MG63 (cell line): ENCODE measurements around the gene PSD4. TPM values are rescaled to one million over a fixed set of nuclear protein-coding genes. Genes with fewer than 3 reads are reported as not detected.
A peak's percentile ranks its signal among the peaks of the same experiment; 100 is the strongest.

Experiments used
- DNase-seq: peaks from one replicate; pipeline ENCODE4 v3.0.0-alpha.2; 2020
- H3K27me3 ChIP-seq: fragments of 250-450 bp; sonication (Bioruptor Pico); 2 replicates; pipeline ENCODE4 v1.5.1; 2020; ENCODE audit warnings: mild to moderate bottlenecking, moderate library complexity
- H3K36me3 ChIP-seq: fragments of 250-450 bp; sonication (Bioruptor Pico); 2 replicates; pipeline ENCODE4 v1.5.1; 2020; ENCODE audit warnings: mild to moderate bottlenecking, moderate library complexity
- H3K4me3 ChIP-seq: fragments of 250-450 bp; sonication (Bioruptor Pico); 2 replicates; pipeline ENCODE4 v1.5.1; 2020; ENCODE audit warnings: mild to moderate bottlenecking, moderate library complexity
- H3K9me3 ChIP-seq: fragments of 250-450 bp; sonication (Bioruptor Pico); 2 replicates; pipeline ENCODE4 v1.5.1; 2020; ENCODE audit warnings: mild to moderate bottlenecking, moderate library complexity
- total RNA-seq: library from RNA; depleted of rRNA; stranded (reverse); fragments of >200 nt; shearing (Covaris generic); gene quantifications from 2 replicates; pipeline ENCODE4 v1.2.3, GENCODE V29; 2014; ENCODE audit warnings: low replicate concordance

Gene PSD4
- total RNA-seq, 1 experiment from 2014 or later = 0.16 TPM

- Histone ChIP-seq H3K9me3 (no peaks in the 10 kb centered on the region), H3K27me3 (no peaks in the 10 kb centered on the region), H3K36me3 (no peaks in the 10 kb centered on the region), H3K4me3 (no peak overlapping the region)
- no peak for DNase-seq
Measured at GRCh38 chr2:113208396-113208795, 34.6 kb downstream of the PSD4 start.

GRCh38 chr2:113209011-113209645, 35.4 kb downstream of the PSD4 start:
- H3K4me3 ChIP-seq = no peak overlapping the region
- no peaks in the 10 kb centered on the region for H3K9me3 ChIP-seq
- H3K36me3 ChIP-seq = no peaks in the 10 kb centered on the region
- DNase-seq = peak; percentile 21
- H3K27me3 ChIP-seq = no peaks in the 10 kb centered on the region

- Histone ChIP-seq H3K36me3 (no peaks in the 10 kb centered on the region), H3K27me3 (no peaks in the 10 kb centered on the region), H3K4me3 (no peak overlapping the region), H3K9me3 (no peaks in the 10 kb centered on the region)
- DNase-seq = no peak
Measured at GRCh38 chr2:113209646-113210171, 35.9 kb downstream of the PSD4 start.

GRCh38 chr2:113211226-113212105, 37.7 kb downstream of the PSD4 start:
- H3K9me3 ChIP-seq = no peaks in the 10 kb centered on the region
- H3K27me3 ChIP-seq = no peaks in the 10 kb centered on the region
- H3K4me3 ChIP-seq = no peak overlapping the region
- H3K36me3 ChIP-seq = no peaks in the 10 kb centered on the region
- DNase-seq = peak; percentile 82

GRCh38 chr2:113212245-113213060, 38.7 kb downstream of the PSD4 start:
- Histone ChIP-seq H3K9me3 (no peaks in the 10 kb centered on the region), H3K4me3 (no peak overlapping the region), H3K27me3 (no peaks in the 10 kb centered on the region), H3K36me3 (no peaks in the 10 kb centered on the region)
- DNase-seq = no peak

GRCh38 chr2:113213061-113213930, 39.5 kb downstream of the PSD4 start:
- no peaks in the 10 kb centered on the region for H3K9me3 ChIP-seq
- no peak for DNase-seq
- no peaks in the 10 kb centered on the region for H3K36me3 ChIP-seq
- no peaks in the 10 kb centered on the region for H3K27me3 ChIP-seq
- H3K4me3 ChIP-seq = no peak overlapping the region

- H3K36me3 ChIP-seq = no peaks in the 10 kb centered on the region
- no peak overlapping the region for H3K4me3 ChIP-seq
- DNase-seq = no peak
- no peaks in the 10 kb centered on the region for H3K9me3 ChIP-seq
- no peaks in the 10 kb centered on the region for H3K27me3 ChIP-seq
Measured at GRCh38 chr2:113214141-113214540, 40.4 kb downstream of the PSD4 start.

- H3K36me3 ChIP-seq = no peaks in the 10 kb centered on the region
- no peaks in the 10 kb centered on the region for H3K27me3 ChIP-seq
- H3K4me3 ChIP-seq = no peak overlapping the region
- H3K9me3 ChIP-seq = no peaks in the 10 kb centered on the region
- no peak for DNase-seq
Measured at GRCh38 chr2:113215056-113215455, 41.3 kb downstream of the PSD4 start.

- DNase-seq = no peak
- H3K27me3 ChIP-seq = no peaks in the 10 kb centered on the region
- H3K9me3 ChIP-seq = no peaks in the 10 kb centered on the region
- H3K4me3 ChIP-seq = no peak overlapping the region
- no peaks in the 10 kb centered on the region for H3K36me3 ChIP-seq
Measured at GRCh38 chr2:113216321-113216720, 42.5 kb downstream of the PSD4 start.

- no peak for DNase-seq
- no peak overlapping the region for H3K4me3 ChIP-seq
- H3K36me3 ChIP-seq = no peaks in the 10 kb centered on the region
Measured at GRCh38 chr2:113216891-113217454, 43.2 kb downstream of the PSD4 start.

GRCh38 chr2:113217455-113218282, 43.9 kb downstream of the PSD4 start:
- Histone ChIP-seq H3K4me3 (no peak overlapping the region), H3K36me3 (no peaks in the 10 kb centered on the region), H3K9me3 (no peaks in the 10 kb centered on the region), H3K27me3 (no peaks in the 10 kb centered on the region)
- no peak for DNase-seq

More at GRCh38 chr2:113216891-113217454, 43.2 kb downstream of the PSD4 start:
- H3K9me3 ChIP-seq = no peaks in the 10 kb centered on the region
- no peaks in the 10 kb centered on the region for H3K27me3 ChIP-seq

- Histone ChIP-seq H3K36me3 (no peaks in the 10 kb centered on the region), H3K4me3 (no peak overlapping the region), H3K9me3 (no peaks in the 10 kb centered on the region), H3K27me3 (no peaks in the 10 kb centered on the region)
- DNase-seq = no peak
Measured at GRCh38 chr2:113218283-113219091, 44.7 kb downstream of the PSD4 start.

GRCh38 chr2:113219092-113219441, 45.3 kb downstream of the PSD4 start:
- Histone ChIP-seq H3K36me3 (no peaks in the 10 kb centered on the region), H3K9me3 (no peaks in the 10 kb centered on the region), H3K27me3 (no peaks in the 10 kb centered on the region), H3K4me3 (no peak overlapping the region)
- DNase-seq = no peak

GRCh38 chr2:113219525-113219888, 45.7 kb downstream of the PSD4 start:
- H3K27me3 ChIP-seq = no peaks in the 10 kb centered on the region
- no peaks in the 10 kb centered on the region for H3K9me3 ChIP-seq
- no peaks in the 10 kb centered on the region for H3K36me3 ChIP-seq
- H3K4me3 ChIP-seq = no peak overlapping the region
- DNase-seq = no peak
